Type B pancreatic cell (in vitro differentiated cells): Measurements from ENCODE around the gene NME4. TPM values are rescaled to one million over a fixed set of nuclear protein-coding genes. Genes with fewer than 3 reads are reported as not detected.

Experiments used
- DNase-seq: peaks from one replicate; pipeline ENCODE4 v3.0.0; 2021; ENCODE audit warnings: mixed read lengths; ENCODE audit not compliant: unreplicated experiment; ENCODE audit errors: extremely low spot score
- H3K27ac Mint-ChIP-seq: 2 replicates; pipeline ENCODE4 v1.8.0; 2021; ENCODE audit warnings: mild to moderate bottlenecking, mixed read lengths
- H3K27me3 Mint-ChIP-seq: 2 replicates; pipeline ENCODE4 v1.8.0; 2021; ENCODE audit warnings: mixed read lengths
- H3K36me3 Mint-ChIP-seq: 2 replicates; pipeline ENCODE4 v1.8.0; 2021; ENCODE audit warnings: mixed read lengths
- H3K4me1 Mint-ChIP-seq: one replicate; pipeline ENCODE4 v1.8.0; 2021; ENCODE audit warnings: mixed read lengths; ENCODE audit not compliant: unreplicated experiment
- H3K4me3 Mint-ChIP-seq: 2 replicates; pipeline ENCODE4 v1.8.0; 2021; ENCODE audit warnings: mild to moderate bottlenecking, mixed read lengths
- H3K9me3 Mint-ChIP-seq: 2 replicates; pipeline ENCODE4 v1.8.0; 2021; ENCODE audit warnings: mixed read lengths
- CTCF ChIP-seq: fragments of 200-600 bp; sonication (generic); conservative IDR thresholded peaks from 2 replicates; pipeline ENCODE4 v1.5.0; 2021; ENCODE audit warnings: antibody characterized with exemption, mild to moderate bottlenecking
- total RNA-seq: library from RNA; stranded (reverse); gene quantifications from 2 replicates; pipeline ENCODE4 v1.2.1, GENCODE V29; 2021; ENCODE audit warnings: low replicate concordance

The NME4 gene
- total RNA-seq, 1 donor from 2014 or later: 166 TPM

- no peaks in the 10 kb centered on the region for H3K9me3 Mint-ChIP-seq
- TF ChIP-seq CTCF: no peak
- H3K4me3 Mint-ChIP-seq: no peak overlapping the region
These were observed 4.5 kb upstream of the NME4 start for GRCh38 chr16:392450-393030.

GRCh38 chr16:396199-396598 is 800 bp upstream of the NME4 start:
- Mint-ChIP-seq H3K4me3 (peak overlapping the region; percentile 95), H3K36me3 (no peaks in the 10 kb centered on the region), H3K27me3 (no peaks in the 10 kb centered on the region), H3K9me3 (no peaks in the 10 kb centered on the region), H3K4me1 (peaks cover 12% of the 10 kb centered on the region), H3K27ac (peak overlapping the region; percentile 95)
- no peak for TF ChIP-seq CTCF
- no peak for DNase-seq

More at GRCh38 chr16:392450-393030, 4.5 kb upstream of the NME4 start:
- H3K27me3 Mint-ChIP-seq: no peaks in the 10 kb centered on the region
- peaks cover 28% of the 10 kb centered on the region for H3K4me1 Mint-ChIP-seq
- DNase-seq: no peak
- no peaks in the 10 kb centered on the region for H3K36me3 Mint-ChIP-seq
- no peak overlapping the region for H3K27ac Mint-ChIP-seq

- H3K36me3 Mint-ChIP-seq: no peaks in the 10 kb centered on the region
- no peaks in the 10 kb centered on the region for H3K9me3 Mint-ChIP-seq
- H3K4me3 Mint-ChIP-seq: peak overlapping the region; percentile 95
- TF ChIP-seq CTCF: no peak
- peaks cover 12% of the 10 kb centered on the region for H3K4me1 Mint-ChIP-seq
- H3K27me3 Mint-ChIP-seq: no peaks in the 10 kb centered on the region
- no peak for DNase-seq
- H3K27ac Mint-ChIP-seq: peak overlapping the region; percentile 95
These were observed 394 bp upstream of the NME4 start for GRCh38 chr16:396605-397004.

GRCh38 chr16:397736-398332 is 835 bp downstream of the NME4 start:
- no peaks in the 10 kb centered on the region for H3K27me3 Mint-ChIP-seq
- no peaks in the 10 kb centered on the region for H3K36me3 Mint-ChIP-seq
- DNase-seq: no peak
- peak; percentile 70 for TF ChIP-seq CTCF
- peaks cover 12% of the 10 kb centered on the region for H3K4me1 Mint-ChIP-seq
- peak overlapping the region; percentile 80 for H3K4me3 Mint-ChIP-seq
- H3K9me3 Mint-ChIP-seq: no peaks in the 10 kb centered on the region
- peak overlapping the region; percentile 72 for H3K27ac Mint-ChIP-seq

GRCh38 chr16:398561-399339 is 1.8 kb downstream of the NME4 start:
- H3K27ac Mint-ChIP-seq: peak overlapping the region; percentile 72
- TF ChIP-seq CTCF: no peak
- peaks cover 12% of the 10 kb centered on the region for H3K4me1 Mint-ChIP-seq
- H3K36me3 Mint-ChIP-seq: no peaks in the 10 kb centered on the region
- H3K9me3 Mint-ChIP-seq: no peaks in the 10 kb centered on the region
- DNase-seq: no peak
- H3K27me3 Mint-ChIP-seq: no peaks in the 10 kb centered on the region
- H3K4me3 Mint-ChIP-seq: peak overlapping the region; percentile 80
